Tibial nerve (tissue), 4 donors: ENCODE measurements around the gene FAM43A. TPM values are rescaled to one million over a fixed set of nuclear protein-coding genes. Genes with fewer than 3 reads are reported as not detected.

Experiments
- small RNA-seq: library from RNA; depleted of rRNA; stranded (forward); fragments of <200 nt; gene quantifications from one replicate; pipeline ENCODE3, GENCODE V24; 2016
- total RNA-seq, 4 donors: library from RNA; depleted of rRNA; stranded (reverse); fragments of >200 nt; gene quantifications; one replicate each; pipeline ENCODE4 v1.1.0, GENCODE V29; 2016

The FAM43A gene
- total RNA-seq, 4 donors from 2014 or later, result 19.8 to 47.7 (median 35.8) TPM

Small RNA genes within 50 kb of the gene (small RNA-seq; reads per million reads assigned to genes)
- not detected for gene AC046143.2

Other genes with a start within 250 kb of the FAM43A start
- gene ATP13A3, start 198.9 kb upstream of the FAM43A start, total RNA-seq, result 100 to 1,000 TPM in 2 of 4 donors, 10 to 100 TPM in 2; 84.6 to 106 (median 101) TPM
- gene TMEM44, start 52.5 kb upstream of the FAM43A start, total RNA-seq, result 10 to 100 TPM; 14.9 to 17.4 (median 16.5) TPM
- gene LSG1, start 13.7 kb upstream of the FAM43A start, total RNA-seq, result 10 to 100 TPM; 24.9 to 64.5 (median 39.3) TPM